B cell (primary cell): ENCODE results near the gene CADPS. TPM values are rescaled to one million over a fixed set of nuclear protein-coding genes. Genes with fewer than 3 reads are reported as not detected.

Experiments
- ATAC-seq: fragments of 200-7000 bp; cut with Tn5 transposase; one replicate; pipeline ENCODE4 v1.10.0; 2021; ENCODE audit warnings: low read depth, mild to moderate bottlenecking, moderate number of reproducible peaks, moderate library complexity
- CTCF ChIA-PET: fragments of 350-600 bp; sonication (Branson Sonifier 250); formaldehyde crosslinking; loops from one replicate; lab custom pipeline; 2021; ENCODE audit warnings: antibody characterized with exemption, inconsistent platforms; lab: Charles Lee
- POLR2A ChIA-PET: fragments of 350-600 bp; sonication (Branson Sonifier 250); formaldehyde crosslinking; loops from one replicate; lab custom pipeline; 2021; ENCODE audit warnings: antibody characterized with exemption; lab: Charles Lee
- DNase-seq: peaks from one replicate; pipeline ENCODE4 v3.0.0; 2013
- H2AFZ ChIP-seq: 2 replicates; pipeline ENCODE4 v1.6.1; 2012; ENCODE audit warnings: mild to moderate bottlenecking, low read depth, low read length; ENCODE audit not compliant: insufficient read depth, poor library complexity, severe bottlenecking
- H3K27ac ChIP-seq, 2 donors: 1 replicate in 1 of 2; 2 replicates in 1 of 2; pipeline ENCODE4 v1.5.1; 2012 to 2013; ENCODE audit warnings: low read length in 2 of 2, mild to moderate bottlenecking in 2 of 2, moderate library complexity in 1 of 2
- H3K27me3 ChIP-seq, 4 experiments: fragments of 200-600 bp in 1 of 4; sonication (generic) in 1 of 4; replicated peaks in 1 of 4; 1 replicate in 2 of 4; 2 replicates in 2 of 4; pipeline versions ENCODE4 v1.6.1 to v1.7.0; 2013 to 2016; ENCODE audit warnings: low read length in 3 of 4, mild to moderate bottlenecking in 2 of 4, mixed read lengths in 1 of 4, moderate library complexity in 1 of 4; ENCODE audit not compliant: insufficient read depth in 4 of 4, control insufficient read depth in 3 of 4; ENCODE audit errors: control extremely low read depth in 1 of 4
- H3K36me3 ChIP-seq, 2 experiments: replicated peaks in 1 of 2; 1 replicate in 1 of 2; 2 replicates in 1 of 2; pipeline versions ENCODE4 v1.6.1 to v1.7.1; 2013; ENCODE audit warnings: low read length in 1 of 2; ENCODE audit not compliant: insufficient read depth in 2 of 2, control insufficient read depth in 1 of 2; ENCODE audit errors: control extremely low read depth in 1 of 2, extremely low read depth in 1 of 2
- H3K4me1 ChIP-seq, 2 donors: fragments of 200-600 bp in 1 of 2; sonication (generic) in 1 of 2; 1 replicate in 1 of 2; 2 replicates in 1 of 2; pipeline versions ENCODE4 v1.5.1 to v1.6.1; 2013 to 2017; ENCODE audit warnings: low read length in 2 of 2; ENCODE audit not compliant: control insufficient read depth in 2 of 2, insufficient read depth in 2 of 2
- H3K4me2 ChIP-seq: replicated peaks from 2 replicates; pipeline ENCODE3; 2012; ENCODE audit warnings: mild to moderate bottlenecking, low read depth, low read length; ENCODE audit not compliant: poor library complexity, severe bottlenecking
- H3K4me3 ChIP-seq, 5 experiments: fragments of 200-600 bp in 1 of 5; sonication (generic) in 1 of 5; 1 replicate in 3 of 5; 2 replicates in 2 of 5; pipeline versions ENCODE4 v1.5.1 to v1.7.0; 2011 to 2016; ENCODE audit warnings: low read length in 4 of 5, mild to moderate bottlenecking in 4 of 5, low read depth in 2 of 5, control low read depth in 1 of 5, moderate library complexity in 1 of 5; ENCODE audit not compliant: insufficient read depth in 1 of 5; ENCODE audit errors: control extremely low read depth in 1 of 5, extremely low read depth in 1 of 5
- H3K79me2 ChIP-seq: fragments of 200-600 bp; sonication (generic); one replicate; pipeline ENCODE4 v1.6.0; 2016; ENCODE audit warnings: low read length; ENCODE audit not compliant: control insufficient read depth, insufficient read depth
- H3K9ac ChIP-seq: fragments of 200-600 bp; sonication (generic); 2 replicates; pipeline ENCODE4 v1.6.1; 2017; ENCODE audit warnings: mild to moderate bottlenecking, low read length, moderate library complexity
- H3K9me3 ChIP-seq, 3 donors: one replicate each; pipeline versions ENCODE4 v1.6.1 to v1.7.1; 2013; ENCODE audit warnings: low read length in 2 of 3; ENCODE audit not compliant: control insufficient read depth in 2 of 3, insufficient read depth in 1 of 3; ENCODE audit errors: control extremely low read depth in 1 of 3
- H4K20me1 ChIP-seq: 2 replicates; pipeline ENCODE4 v1.6.0; 2012; ENCODE audit warnings: mild to moderate bottlenecking, low read length; ENCODE audit not compliant: insufficient read depth, control insufficient read depth, poor library complexity, severe bottlenecking
- H3K27ac Mint-ChIP-seq: one replicate; pipeline ENCODE4 v1.8.0; 2021; ENCODE audit warnings: mixed read lengths
- H3K27me3 Mint-ChIP-seq: one replicate; pipeline ENCODE4 v1.8.0; 2021; ENCODE audit warnings: mixed read lengths
- H3K4me1 Mint-ChIP-seq: one replicate; pipeline ENCODE4 v1.8.0; 2021; ENCODE audit warnings: mixed read lengths
- H3K4me3 Mint-ChIP-seq: one replicate; pipeline ENCODE4 v1.8.0; 2021; ENCODE audit warnings: mixed read lengths
- H3K9me3 Mint-ChIP-seq: one replicate; pipeline ENCODE4 v1.8.0; 2022; ENCODE audit warnings: mixed read lengths; ENCODE audit not compliant: insufficient read depth
- EZH2 ChIP-seq: IDR thresholded peaks from 2 replicates; pipeline ENCODE4 v1.6.1; 2012; ENCODE audit warnings: borderline replicate concordance, low read depth, mild to moderate bottlenecking, moderate library complexity, low read length; ENCODE audit not compliant: insufficient read depth, poor library complexity, severe bottlenecking
- WGBS: methylation state at CpG from one replicate; pipeline ENCODE4 v1.1.5; 2013; ENCODE audit warnings: missing lambda C conversion rate; ENCODE audit not compliant: insufficient coverage; 5-methylcytosine and 5-hydroxymethylcytosine counted together
- intact Hi-C: fragments of 100-400 bp; cut with micrococcal nuclease; formaldehyde crosslinking; loops from one replicate; pipeline ENCODE4 v1.10.0; 2022
- polyA plus RNA-seq: library from polyadenylated mRNA; depleted of rRNA; stranded (reverse); fragments of >200 nt; gene quantifications from 2 replicates; pipeline ENCODE4 v1.2.3, GENCODE V29; 2012
- total RNA-seq, 2 donors: library from RNA; stranded (reverse); fragments of 120-200 nt in 1 of 2; gene quantifications; 1 replicate in 1 of 2; 2 replicates in 1 of 2; pipeline versions ENCODE4 v1.2.3 to v1.2.4, GENCODE V29; 2013 to 2022
- TF ChIP-seq, protein P1 (sequence below): fragments of 200-600 bp; IDR thresholded peaks from one replicate; pipeline ENCODE4 v1.8.0; 2022; ENCODE audit warnings: antibody characterized with exemption, mild to moderate bottlenecking

Gene CADPS
- total and polyA plus RNA-seq, 2 donors (not counting 1 experiment from before 2014, with no cell fraction given) = 0.16 to 0.22 TPM

GRCh38 chr3:62809369-62809768 lies 65.8 kb downstream of the CADPS start:
- Mint-ChIP-seq H3K4me1 (no peaks in the 10 kb centered on the region), H3K27ac (no peak overlapping the region), H3K9me3 (no peaks in the 10 kb centered on the region), H3K27me3 (no peaks in the 10 kb centered on the region), H3K4me3 (no peak overlapping the region)
- Histone ChIP-seq H3K36me3 (no peaks in the 10 kb centered on the region), H3K27ac (no peak overlapping the region), H3K9me3 (no peaks in the 10 kb centered on the region), H3K27me3 (no peaks in the 10 kb centered on the region), H3K79me2 (no peaks in the 10 kb centered on the region), H3K4me1 (no peaks in the 10 kb centered on the region), H3K4me2 (no peak overlapping the region), H2AFZ (no peak overlapping the region), H3K4me3 (no peak overlapping the region), H4K20me1 (no peaks in the 10 kb centered on the region), H3K9ac (no peak overlapping the region)
- no CpG with 5 or more reads among the region's 1 CpG for WGBS
- ChIA-PET CTCF (no interaction called here), POLR2A (no interaction called here)
- intact Hi-C loops = no loop called here
- ATAC-seq (no peak), DNase-seq (no peak)
- TF ChIP-seq, protein P1, sequence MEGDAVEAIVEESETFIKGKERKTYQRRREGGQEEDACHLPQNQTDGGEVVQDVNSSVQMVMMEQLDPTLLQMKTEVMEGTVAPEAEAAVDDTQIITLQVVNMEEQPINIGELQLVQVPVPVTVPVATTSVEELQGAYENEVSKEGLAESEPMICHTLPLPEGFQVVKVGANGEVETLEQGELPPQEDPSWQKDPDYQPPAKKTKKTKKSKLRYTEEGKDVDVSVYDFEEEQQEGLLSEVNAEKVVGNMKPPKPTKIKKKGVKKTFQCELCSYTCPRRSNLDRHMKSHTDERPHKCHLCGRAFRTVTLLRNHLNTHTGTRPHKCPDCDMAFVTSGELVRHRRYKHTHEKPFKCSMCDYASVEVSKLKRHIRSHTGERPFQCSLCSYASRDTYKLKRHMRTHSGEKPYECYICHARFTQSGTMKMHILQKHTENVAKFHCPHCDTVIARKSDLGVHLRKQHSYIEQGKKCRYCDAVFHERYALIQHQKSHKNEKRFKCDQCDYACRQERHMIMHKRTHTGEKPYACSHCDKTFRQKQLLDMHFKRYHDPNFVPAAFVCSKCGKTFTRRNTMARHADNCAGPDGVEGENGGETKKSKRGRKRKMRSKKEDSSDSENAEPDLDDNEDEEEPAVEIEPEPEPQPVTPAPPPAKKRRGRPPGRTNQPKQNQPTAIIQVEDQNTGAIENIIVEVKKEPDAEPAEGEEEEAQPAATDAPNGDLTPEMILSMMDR = no peak
- no peak for TF ChIP-seq EZH2

GRCh38 chr3:62805580-62806277 lies 69.5 kb downstream of the CADPS start:
- Histone ChIP-seq H4K20me1 (no peaks in the 10 kb centered on the region), H3K36me3 (no peaks in the 10 kb centered on the region), H3K4me2 (no peak overlapping the region), H3K4me3 (no peak overlapping the region), H3K4me1 (no peaks in the 10 kb centered on the region), H3K9me3 (peaks cover 0 to 1% (median 0%) of the 10 kb centered on the region in 3 donors), H3K9ac (no peak overlapping the region), H3K79me2 (no peaks in the 10 kb centered on the region), H3K27me3 (no peaks in the 10 kb centered on the region), H2AFZ (no peak overlapping the region), H3K27ac (no peak overlapping the region)
- intact Hi-C loops = no loop called here
- TF ChIP-seq, protein P1 = no peak
- TF ChIP-seq EZH2 = no peak
- DNase-seq = no peak
- CTCF ChIA-PET = no interaction called here
- Mint-ChIP-seq H3K9me3 (no peaks in the 10 kb centered on the region), H3K4me1 (no peaks in the 10 kb centered on the region), H3K4me3 (no peak overlapping the region), H3K27ac (no peak overlapping the region), H3K27me3 (no peaks in the 10 kb centered on the region)
- WGBS = no CpG with 5 or more reads among the region's 2 CpGs
- no peak for ATAC-seq
- POLR2A ChIA-PET = no interaction called here
